ENCODE measurements around the gene STARD9.

GRCh38 chr15:42611532-42611931, 36.1 kb downstream of the STARD9 start:
- TF ChIP-seq POLR2AphosphoS5 (IDR thresholded peaks at IDR 0.05; ENCODE audit: low read depth, low read length) = no peak
- no peak for TF ChIP-seq CTCF (IDR thresholded peaks at IDR 0.05)
- no peak for TF ChIP-seq MAX (IDR thresholded peaks at IDR 0.05; ENCODE audit: low read depth)
- TF ChIP-seq TCF12 (IDR thresholded peaks at IDR 0.05) = no peak
- no peak for TF ChIP-seq TAF1 (IDR thresholded peaks at IDR 0.05; ENCODE audit: borderline replicate concordance, low read depth, low read length)
- no peak for TF ChIP-seq EZH2phosphoT487 (IDR thresholded peaks at IDR 0.05; ENCODE audit: borderline replicate concordance, low read depth)
- no peak for TF ChIP-seq FOXJ3 (CRISPR knock-in tag; IDR thresholded peaks at IDR 0.05)
- no peak for TF ChIP-seq MXI1 (IDR thresholded peaks at IDR 0.05; ENCODE audit: low read depth, low read length)
- TF ChIP-seq SMC3 (IDR thresholded peaks at IDR 0.05; ENCODE audit: low read depth, low read length) = no peak
- TF ChIP-seq EP300 (IDR thresholded peaks at IDR 0.05; ENCODE audit: borderline replicate concordance in 1 of 2, low read depth in 1 of 2, low read length in 1 of 2) = no peak
- no peak for TF ChIP-seq JUND (IDR thresholded peaks at IDR 0.05)
- TF ChIP-seq CHD2 (IDR thresholded peaks at IDR 0.05; ENCODE audit: low read length, partially characterized antibody) = no peak
- no peak for TF ChIP-seq TEAD4 (IDR thresholded peaks at IDR 0.05; ENCODE audit: borderline replicate concordance, insufficient read depth)
- TF ChIP-seq RCOR1 (IDR thresholded peaks at IDR 0.05; ENCODE audit: low read length) = no peak
